Skeletal muscle satellite cell (primary cell): Measurements from ENCODE around the gene FAM47E.

Experiments used
- H3K27me3 ChIP-seq: 2 replicates; pipeline ENCODE4 v1.7.0; 2013; ENCODE audit warnings: low read length; ENCODE audit not compliant: control insufficient read depth, insufficient read depth
- H3K36me3 ChIP-seq: 2 replicates; pipeline ENCODE4 v1.7.0; 2013; ENCODE audit warnings: mild to moderate bottlenecking, control low read depth, low read length; ENCODE audit not compliant: insufficient read depth
- H3K4me1 ChIP-seq: 2 replicates; pipeline ENCODE4 v1.7.0; 2013; ENCODE audit warnings: low read length; ENCODE audit not compliant: control insufficient read depth, insufficient read depth
- H3K4me2 ChIP-seq: 2 replicates; pipeline ENCODE4 v1.7.0; 2013; ENCODE audit warnings: mild to moderate bottlenecking, low read length
- H3K4me3 ChIP-seq: 2 replicates; pipeline ENCODE4 v1.7.0; 2013; ENCODE audit warnings: low read length
- H3K9ac ChIP-seq: 2 replicates; pipeline ENCODE4 v1.7.0; 2013; ENCODE audit warnings: mild to moderate bottlenecking, low read depth, low read length, moderate library complexity
- H3K9me3 ChIP-seq: replicated peaks from 2 replicates; pipeline ENCODE4 v1.7.0; 2013; ENCODE audit warnings: mild to moderate bottlenecking, control low read depth, low read length

Gene FAM47E

GRCh38 chr4:76252271-76252653 is 741 bp downstream of the FAM47E start:
- Histone ChIP-seq H3K4me3 (no peak overlapping the region), H3K4me1 (peaks cover 11% of the 10 kb centered on the region), H3K4me2 (peak overlapping the region; percentile 97), H3K9me3 (no peaks in the 10 kb centered on the region), H3K27me3 (peaks cover 74% of the 10 kb centered on the region), H3K36me3 (no peaks in the 10 kb centered on the region), H3K9ac (no peak overlapping the region)

GRCh38 chr4:76253511-76253910 is 2.0 kb downstream of the FAM47E start:
- no peak overlapping the region for H3K4me3 ChIP-seq
- H3K4me1 ChIP-seq, result peaks cover 11% of the 10 kb centered on the region
- H3K4me2 ChIP-seq, result no peak overlapping the region
- no peaks in the 10 kb centered on the region for H3K9me3 ChIP-seq
- no peak overlapping the region for H3K9ac ChIP-seq
- no peaks in the 10 kb centered on the region for H3K36me3 ChIP-seq
- H3K27me3 ChIP-seq, result peaks cover 73% of the 10 kb centered on the region

GRCh38 chr4:76256032-76256431 is 4.5 kb downstream of the FAM47E start:
- peaks cover 49% of the 10 kb centered on the region for H3K27me3 ChIP-seq
- H3K9ac ChIP-seq, result no peak overlapping the region
- no peak overlapping the region for H3K4me2 ChIP-seq
- H3K4me3 ChIP-seq, result no peak overlapping the region
- no peaks in the 10 kb centered on the region for H3K9me3 ChIP-seq
- peaks cover 8% of the 10 kb centered on the region for H3K4me1 ChIP-seq
- H3K36me3 ChIP-seq, result no peaks in the 10 kb centered on the region

GRCh38 chr4:76256968-76257367 is 5.4 kb downstream of the FAM47E start:
- Histone ChIP-seq H3K9ac (no peak overlapping the region), H3K9me3 (no peaks in the 10 kb centered on the region), H3K4me1 (peaks cover 2% of the 10 kb centered on the region), H3K4me3 (no peak overlapping the region), H3K27me3 (peaks cover 44% of the 10 kb centered on the region), H3K4me2 (no peak overlapping the region), H3K36me3 (no peaks in the 10 kb centered on the region)

GRCh38 chr4:76257824-76258223 is 6.3 kb downstream of the FAM47E start:
- H3K36me3 ChIP-seq, result no peaks in the 10 kb centered on the region
- no peaks in the 10 kb centered on the region for H3K4me1 ChIP-seq
- H3K4me2 ChIP-seq, result no peak overlapping the region
- no peak overlapping the region for H3K9ac ChIP-seq
- no peaks in the 10 kb centered on the region for H3K9me3 ChIP-seq
- H3K27me3 ChIP-seq, result peaks cover 40% of the 10 kb centered on the region
- H3K4me3 ChIP-seq, result no peak overlapping the region

GRCh38 chr4:76260571-76260970 is 9.1 kb downstream of the FAM47E start:
- Histone ChIP-seq H3K9me3 (no peaks in the 10 kb centered on the region), H3K4me3 (no peak overlapping the region), H3K27me3 (peaks cover 30% of the 10 kb centered on the region), H3K4me2 (no peak overlapping the region), H3K9ac (no peak overlapping the region), H3K36me3 (no peaks in the 10 kb centered on the region), H3K4me1 (no peaks in the 10 kb centered on the region)

GRCh38 chr4:76265631-76266218 is 14.2 kb downstream of the FAM47E start:
- H3K36me3 ChIP-seq, result no peaks in the 10 kb centered on the region
- H3K9ac ChIP-seq, result no peak overlapping the region
- no peak overlapping the region for H3K4me3 ChIP-seq
- no peaks in the 10 kb centered on the region for H3K4me1 ChIP-seq
- no peaks in the 10 kb centered on the region for H3K9me3 ChIP-seq
- H3K27me3 ChIP-seq, result peaks cover 31% of the 10 kb centered on the region
- H3K4me2 ChIP-seq, result no peak overlapping the region

- Histone ChIP-seq H3K4me1 (no peaks in the 10 kb centered on the region), H3K9me3 (no peaks in the 10 kb centered on the region), H3K4me2 (no peak overlapping the region), H3K36me3 (no peaks in the 10 kb centered on the region), H3K4me3 (no peak overlapping the region), H3K9ac (no peak overlapping the region), H3K27me3 (peaks cover 32% of the 10 kb centered on the region)
Observed at GRCh38 chr4:76266627-76267026, 15.1 kb downstream of the FAM47E start.

GRCh38 chr4:76267811-76268210 is 16.3 kb downstream of the FAM47E start:
- no peaks in the 10 kb centered on the region for H3K36me3 ChIP-seq
- no peak overlapping the region for H3K9ac ChIP-seq
- H3K4me1 ChIP-seq, result no peaks in the 10 kb centered on the region
- H3K4me3 ChIP-seq, result no peak overlapping the region
- H3K9me3 ChIP-seq, result no peaks in the 10 kb centered on the region
- peaks cover 34% of the 10 kb centered on the region for H3K27me3 ChIP-seq
- no peak overlapping the region for H3K4me2 ChIP-seq

GRCh38 chr4:76270244-76271175 is 19.0 kb downstream of the FAM47E start:
- no peaks in the 10 kb centered on the region for H3K4me1 ChIP-seq
- H3K36me3 ChIP-seq, result no peaks in the 10 kb centered on the region
- H3K4me2 ChIP-seq, result no peak overlapping the region
- no peaks in the 10 kb centered on the region for H3K9me3 ChIP-seq
- H3K27me3 ChIP-seq, result peaks cover 29% of the 10 kb centered on the region
- no peak overlapping the region for H3K9ac ChIP-seq
- no peak overlapping the region for H3K4me3 ChIP-seq

GRCh38 chr4:76271248-76271647 is 19.7 kb downstream of the FAM47E start:
- H3K4me3 ChIP-seq, result no peak overlapping the region
- peaks cover 29% of the 10 kb centered on the region for H3K27me3 ChIP-seq
- H3K9me3 ChIP-seq, result no peaks in the 10 kb centered on the region
- no peak overlapping the region for H3K4me2 ChIP-seq
- H3K4me1 ChIP-seq, result no peaks in the 10 kb centered on the region
- H3K9ac ChIP-seq, result no peak overlapping the region
- H3K36me3 ChIP-seq, result no peaks in the 10 kb centered on the region

- no peak overlapping the region for H3K9ac ChIP-seq
- H3K27me3 ChIP-seq, result peaks cover 29% of the 10 kb centered on the region
- no peaks in the 10 kb centered on the region for H3K4me1 ChIP-seq
- no peaks in the 10 kb centered on the region for H3K9me3 ChIP-seq
- H3K4me2 ChIP-seq, result no peak overlapping the region
- no peaks in the 10 kb centered on the region for H3K36me3 ChIP-seq
- H3K4me3 ChIP-seq, result no peak overlapping the region
Observed at GRCh38 chr4:76272073-76272472, 20.6 kb downstream of the FAM47E start.
